HL-60 (cell line): ENCODE results near the gene FAM81B.

Experiments used
- DNase-seq, 2 experiments: peaks; one replicate each; pipeline ENCODE4 v3.0.0-alpha.2; 2010 to 2020; ENCODE audit warnings: low read depth in 1 of 2, low spot score in 1 of 2
- H3K27ac ChIP-seq: fragments of 250-450 bp; sonication (Bioruptor Pico); replicated peaks from 2 replicates; pipeline ENCODE4 v1.5.1; 2020; ENCODE audit warnings: mild to moderate bottlenecking, moderate library complexity
- H3K27me3 ChIP-seq: fragments of 250-450 bp; sonication (Bioruptor Pico); 2 replicates; pipeline ENCODE4 v1.5.1; 2021; ENCODE audit warnings: mild to moderate bottlenecking, moderate library complexity; ENCODE audit not compliant: insufficient read depth, poor library complexity, severe bottlenecking
- H3K4me3 ChIP-seq: replicated peaks from 2 replicates; pipeline ENCODE4 v1.5.1; 2011; ENCODE audit warnings: mild to moderate bottlenecking, control low read depth, low read length; ENCODE audit not compliant: insufficient read depth
- GABPA ChIP-seq: IDR thresholded peaks from 2 replicates; pipeline ENCODE4 v1.6.1; 2012; ENCODE audit warnings: low read depth
- POLR2AphosphoS5 ChIP-seq: IDR thresholded peaks from 2 replicates; pipeline ENCODE4 v1.6.1; 2012; ENCODE audit warnings: low read depth
- SPI1 ChIP-seq: IDR thresholded peaks from 2 replicates; pipeline ENCODE4 v1.6.1; 2012; ENCODE audit warnings: low read depth, mild to moderate bottlenecking, borderline replicate concordance
- TF ChIP-seq, protein P1 (sequence below): IDR thresholded peaks from one replicate; pipeline ENCODE4 v1.5.1; 2011; ENCODE audit warnings: low read length, control low read depth, inconsistent platforms; ENCODE audit not compliant: insufficient read depth
- TF ChIP-seq, protein P2 (sequence below): IDR thresholded peaks from 2 replicates; pipeline ENCODE4 v1.6.1; 2012; ENCODE audit warnings: low read depth; ENCODE audit not compliant: insufficient replicate concordance

Gene FAM81B

GRCh38 chr5:95448789-95449188, 57.6 kb downstream of the FAM81B start:
- H3K27me3 ChIP-seq = no peaks in the 10 kb centered on the region
- no peak overlapping the region for H3K4me3 ChIP-seq
- TF ChIP-seq, protein P1, sequence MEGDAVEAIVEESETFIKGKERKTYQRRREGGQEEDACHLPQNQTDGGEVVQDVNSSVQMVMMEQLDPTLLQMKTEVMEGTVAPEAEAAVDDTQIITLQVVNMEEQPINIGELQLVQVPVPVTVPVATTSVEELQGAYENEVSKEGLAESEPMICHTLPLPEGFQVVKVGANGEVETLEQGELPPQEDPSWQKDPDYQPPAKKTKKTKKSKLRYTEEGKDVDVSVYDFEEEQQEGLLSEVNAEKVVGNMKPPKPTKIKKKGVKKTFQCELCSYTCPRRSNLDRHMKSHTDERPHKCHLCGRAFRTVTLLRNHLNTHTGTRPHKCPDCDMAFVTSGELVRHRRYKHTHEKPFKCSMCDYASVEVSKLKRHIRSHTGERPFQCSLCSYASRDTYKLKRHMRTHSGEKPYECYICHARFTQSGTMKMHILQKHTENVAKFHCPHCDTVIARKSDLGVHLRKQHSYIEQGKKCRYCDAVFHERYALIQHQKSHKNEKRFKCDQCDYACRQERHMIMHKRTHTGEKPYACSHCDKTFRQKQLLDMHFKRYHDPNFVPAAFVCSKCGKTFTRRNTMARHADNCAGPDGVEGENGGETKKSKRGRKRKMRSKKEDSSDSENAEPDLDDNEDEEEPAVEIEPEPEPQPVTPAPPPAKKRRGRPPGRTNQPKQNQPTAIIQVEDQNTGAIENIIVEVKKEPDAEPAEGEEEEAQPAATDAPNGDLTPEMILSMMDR = no peak
- TF ChIP-seq, protein P2, sequence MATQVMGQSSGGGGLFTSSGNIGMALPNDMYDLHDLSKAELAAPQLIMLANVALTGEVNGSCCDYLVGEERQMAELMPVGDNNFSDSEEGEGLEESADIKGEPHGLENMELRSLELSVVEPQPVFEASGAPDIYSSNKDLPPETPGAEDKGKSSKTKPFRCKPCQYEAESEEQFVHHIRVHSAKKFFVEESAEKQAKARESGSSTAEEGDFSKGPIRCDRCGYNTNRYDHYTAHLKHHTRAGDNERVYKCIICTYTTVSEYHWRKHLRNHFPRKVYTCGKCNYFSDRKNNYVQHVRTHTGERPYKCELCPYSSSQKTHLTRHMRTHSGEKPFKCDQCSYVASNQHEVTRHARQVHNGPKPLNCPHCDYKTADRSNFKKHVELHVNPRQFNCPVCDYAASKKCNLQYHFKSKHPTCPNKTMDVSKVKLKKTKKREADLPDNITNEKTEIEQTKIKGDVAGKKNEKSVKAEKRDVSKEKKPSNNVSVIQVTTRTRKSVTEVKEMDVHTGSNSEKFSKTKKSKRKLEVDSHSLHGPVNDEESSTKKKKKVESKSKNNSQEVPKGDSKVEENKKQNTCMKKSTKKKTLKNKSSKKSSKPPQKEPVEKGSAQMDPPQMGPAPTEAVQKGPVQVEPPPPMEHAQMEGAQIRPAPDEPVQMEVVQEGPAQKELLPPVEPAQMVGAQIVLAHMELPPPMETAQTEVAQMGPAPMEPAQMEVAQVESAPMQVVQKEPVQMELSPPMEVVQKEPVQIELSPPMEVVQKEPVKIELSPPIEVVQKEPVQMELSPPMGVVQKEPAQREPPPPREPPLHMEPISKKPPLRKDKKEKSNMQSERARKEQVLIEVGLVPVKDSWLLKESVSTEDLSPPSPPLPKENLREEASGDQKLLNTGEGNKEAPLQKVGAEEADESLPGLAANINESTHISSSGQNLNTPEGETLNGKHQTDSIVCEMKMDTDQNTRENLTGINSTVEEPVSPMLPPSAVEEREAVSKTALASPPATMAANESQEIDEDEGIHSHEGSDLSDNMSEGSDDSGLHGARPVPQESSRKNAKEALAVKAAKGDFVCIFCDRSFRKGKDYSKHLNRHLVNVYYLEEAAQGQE = no peak
- TF ChIP-seq POLR2AphosphoS5 (no peak), GABPA (no peak), SPI1 (no peak)
- H3K27ac ChIP-seq = no peak overlapping the region
- no peak for DNase-seq

- Histone ChIP-seq H3K27ac (no peak overlapping the region), H3K27me3 (no peaks in the 10 kb centered on the region), H3K4me3 (no peak overlapping the region)
- no peak for DNase-seq
- TF ChIP-seq POLR2AphosphoS5 = no peak
- TF ChIP-seq, protein P1 = no peak
- TF ChIP-seq SPI1 = no peak
- TF ChIP-seq, protein P2 = no peak
- TF ChIP-seq GABPA = no peak
These were observed 58.3 kb downstream of the FAM81B start for GRCh38 chr5:95449460-95449859.

- DNase-seq = no peak
- TF ChIP-seq, protein P1 = no peak
- TF ChIP-seq, protein P2 = no peak
- TF ChIP-seq SPI1 = no peak
- TF ChIP-seq POLR2AphosphoS5 = no peak
- TF ChIP-seq GABPA = no peak
- H3K27ac ChIP-seq = no peak overlapping the region
These were observed 63.4 kb downstream of the FAM81B start for GRCh38 chr5:95454536-95454935.

More at GRCh38 chr5:95454536-95454935, 63.4 kb downstream of the FAM81B start:
- Histone ChIP-seq H3K4me3 (no peak overlapping the region), H3K27me3 (no peaks in the 10 kb centered on the region)
